ENCODE measurements around the gene CRB2.

CRB2 gene

GRCh38 chr9:123329329-123329955 is 26.6 kb upstream of the CRB2 start:
- DNase-seq, result no peak

DNA sequence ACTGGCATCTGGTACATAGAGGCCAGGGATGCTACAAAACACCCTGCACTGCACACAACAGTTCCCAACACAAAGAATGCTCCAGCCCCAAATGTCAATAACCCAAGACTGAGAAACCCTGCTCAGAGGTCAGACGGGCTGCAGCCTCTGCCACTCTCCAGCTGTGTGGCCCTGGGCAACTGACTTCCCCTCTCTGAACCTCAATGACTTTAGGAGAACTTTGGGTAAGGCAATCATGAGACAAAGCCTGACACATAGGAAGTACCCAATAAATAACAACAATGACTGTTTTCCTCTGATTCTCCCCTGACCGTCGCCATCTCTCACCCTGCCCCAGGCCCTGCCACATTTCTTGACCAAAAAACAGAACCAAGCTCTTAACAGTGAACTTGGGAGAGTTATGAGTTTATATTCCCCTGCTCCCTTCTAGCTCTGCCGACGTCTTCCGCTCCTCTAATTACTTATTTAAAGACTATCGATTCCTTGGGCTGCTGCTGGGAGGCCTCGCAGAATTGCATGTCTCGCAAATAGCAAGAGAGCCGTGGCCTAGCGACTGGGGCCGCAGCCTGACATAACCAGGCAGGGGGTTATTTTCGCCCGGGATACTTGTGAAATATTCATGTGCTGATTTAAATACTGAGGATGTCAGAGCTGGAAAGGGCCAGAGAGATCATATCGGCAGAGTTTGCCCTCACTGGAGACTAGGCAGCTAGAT is 24.5 kb upstream of the CRB2 start:
- DNase-seq, result no peak

GRCh38 chr9:123333058-123333669 is 22.8 kb upstream of the CRB2 start:
- peak; percentile 37 for DNase-seq

DNA sequence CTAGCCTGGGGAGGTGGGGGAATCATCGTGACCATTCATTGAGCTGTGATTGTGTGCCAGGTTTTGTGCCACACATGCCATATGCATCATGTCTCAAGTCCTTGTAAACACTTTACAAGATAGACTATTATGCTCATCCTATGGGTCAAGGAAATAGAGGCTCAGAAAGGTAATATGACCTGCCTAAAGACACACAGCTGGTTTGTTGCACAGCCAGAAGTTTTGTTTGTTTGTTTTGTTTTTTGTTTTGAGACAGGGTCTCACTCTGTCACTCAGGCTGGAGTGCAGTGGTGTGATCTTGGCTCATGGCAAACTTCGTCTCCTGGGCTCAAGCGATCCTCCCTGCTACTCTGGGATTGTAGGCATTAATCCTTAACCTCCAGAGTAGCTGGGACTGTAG is 21.4 kb upstream of the CRB2 start:
- no peak for DNase-seq

GRCh38 chr9:123335193-123335985 is 20.6 kb upstream of the CRB2 start:
- DNase-seq, result peak; percentile 26

DNA sequence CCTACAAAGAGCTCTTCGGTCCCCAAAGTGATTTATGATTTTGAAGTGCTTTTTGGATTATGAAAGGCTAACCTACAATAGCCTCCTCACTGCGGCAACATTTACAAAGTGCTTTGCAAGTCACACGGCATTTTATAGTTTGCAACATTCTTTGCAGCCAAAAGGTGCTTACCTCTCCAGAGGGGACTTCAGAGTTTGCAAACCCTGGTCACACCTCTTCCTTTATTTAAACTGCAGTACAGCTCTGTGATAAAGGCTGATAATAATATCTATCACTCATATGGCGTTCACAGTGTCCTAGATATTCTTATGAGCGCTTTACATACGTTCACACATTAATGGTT is 20.0 kb upstream of the CRB2 start:
- DNase-seq, result no peak

DNA sequence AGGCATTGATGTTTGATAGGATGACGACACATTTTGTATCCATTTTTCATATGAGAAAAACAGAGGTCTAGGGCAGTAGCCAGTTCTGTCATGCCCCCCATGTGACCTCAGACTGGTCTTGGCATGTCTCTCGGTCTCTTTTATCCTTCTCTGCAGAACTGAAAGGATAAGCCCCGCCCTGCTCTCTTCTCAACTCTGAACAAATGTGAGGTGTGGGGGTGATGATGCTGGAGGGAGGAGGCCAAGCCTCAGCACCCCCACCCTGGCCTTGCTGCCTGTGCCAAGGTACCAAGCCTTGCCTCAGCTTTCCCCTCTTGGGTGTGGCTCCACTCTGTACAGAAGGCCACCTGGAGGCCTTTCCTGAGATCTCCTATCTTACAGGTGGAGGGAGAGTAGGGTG is 19.5 kb upstream of the CRB2 start:
- no peak for DNase-seq

DNA sequence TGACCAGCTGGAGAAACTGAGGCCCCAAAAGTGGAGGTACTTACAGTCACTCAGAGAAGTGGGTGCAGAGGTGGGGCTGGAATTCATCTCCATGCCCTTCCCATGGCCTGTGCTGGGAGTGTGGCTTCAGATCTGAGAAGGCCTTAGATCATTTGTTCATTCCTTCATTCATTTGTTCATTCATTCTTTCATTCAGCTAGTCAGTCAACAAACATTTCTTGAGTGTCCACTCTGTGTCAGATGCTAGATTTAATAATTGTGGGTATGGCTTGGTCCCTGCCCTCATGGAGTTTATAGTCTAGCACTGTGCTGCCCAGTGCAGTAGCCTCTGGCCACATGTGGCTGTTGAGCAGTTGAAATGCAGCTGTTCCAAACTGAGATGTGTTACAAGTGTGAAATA is 19.0 kb upstream of the CRB2 start:
- DNase-seq, result no peak

- no peak for DNase-seq
These were observed 18.0 kb upstream of the CRB2 start for GRCh38 chr9:123337971-123338370.

DNA sequence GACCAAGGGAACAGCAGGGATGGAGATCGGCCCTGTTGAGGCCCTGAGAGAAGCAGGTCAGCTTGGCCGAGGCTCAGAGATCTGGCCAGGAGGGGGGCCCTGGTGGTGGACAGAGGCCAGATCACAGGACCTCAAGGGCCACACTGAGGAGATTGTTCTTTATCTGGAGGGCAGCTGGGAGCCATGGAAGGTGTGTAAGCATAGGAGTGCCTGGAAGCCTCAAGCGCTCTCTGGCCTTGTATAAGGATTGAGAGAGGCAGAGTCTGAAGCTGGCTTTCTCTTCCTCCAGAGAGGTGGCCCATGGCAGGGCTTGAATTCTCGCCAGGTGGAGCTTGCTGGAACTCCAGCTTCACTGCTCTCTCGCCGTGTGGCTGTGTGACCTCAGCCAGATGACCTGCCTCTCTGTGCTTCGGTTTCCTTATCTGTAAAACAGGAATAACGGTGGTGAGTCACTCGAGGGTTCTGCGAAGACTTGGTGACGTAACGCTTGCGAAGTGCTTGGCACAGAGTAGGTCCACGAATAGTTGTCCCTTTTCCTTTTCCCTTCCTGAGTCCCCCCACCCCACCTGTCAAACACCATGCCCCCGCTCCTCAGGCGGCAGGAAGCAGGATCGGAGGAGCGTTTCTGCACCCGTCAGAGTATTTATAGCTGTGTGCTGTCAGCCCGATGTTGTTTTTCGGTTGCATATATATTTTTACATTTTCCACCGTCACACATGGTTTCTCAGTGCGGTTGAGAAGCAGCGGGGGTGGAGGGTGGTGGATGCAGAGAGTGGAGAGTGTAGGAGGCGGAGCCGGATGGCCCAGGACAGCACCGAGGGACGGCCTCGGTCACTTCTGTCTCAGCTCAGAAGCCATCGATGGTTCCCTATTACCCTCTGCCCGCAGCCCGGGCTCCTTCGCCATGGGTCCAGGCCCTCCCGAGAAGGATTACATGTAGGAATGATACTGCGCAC is 17.0 kb upstream of the CRB2 start:
- no peak for DNase-seq

GRCh38 chr9:123339666-123340510 is 16.1 kb upstream of the CRB2 start:
- no peak for DNase-seq

DNA sequence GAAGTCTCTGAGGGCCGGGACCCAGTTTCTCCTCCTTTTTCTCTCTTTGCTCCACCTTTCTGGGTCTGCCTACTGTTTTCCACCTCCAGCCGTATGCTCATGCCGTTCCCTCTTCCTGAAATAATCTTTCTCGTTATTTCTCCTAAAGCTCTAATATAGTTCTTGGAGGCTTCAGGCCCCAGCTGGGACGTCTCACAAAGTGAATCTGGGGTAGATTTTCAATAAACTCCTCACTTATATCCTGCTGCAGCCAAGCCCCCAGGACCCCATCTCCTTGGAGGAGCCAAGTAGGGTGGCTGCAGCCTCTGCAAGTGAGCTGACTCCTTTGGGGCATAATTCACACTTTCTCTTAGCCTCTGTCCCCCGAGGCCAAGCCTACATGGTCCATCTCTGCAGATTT is 14.2 kb upstream of the CRB2 start:
- DNase-seq, result no peak

GRCh38 chr9:123342247-123342646 is 13.8 kb upstream of the CRB2 start:
- DNase-seq, result no peak

DNA sequence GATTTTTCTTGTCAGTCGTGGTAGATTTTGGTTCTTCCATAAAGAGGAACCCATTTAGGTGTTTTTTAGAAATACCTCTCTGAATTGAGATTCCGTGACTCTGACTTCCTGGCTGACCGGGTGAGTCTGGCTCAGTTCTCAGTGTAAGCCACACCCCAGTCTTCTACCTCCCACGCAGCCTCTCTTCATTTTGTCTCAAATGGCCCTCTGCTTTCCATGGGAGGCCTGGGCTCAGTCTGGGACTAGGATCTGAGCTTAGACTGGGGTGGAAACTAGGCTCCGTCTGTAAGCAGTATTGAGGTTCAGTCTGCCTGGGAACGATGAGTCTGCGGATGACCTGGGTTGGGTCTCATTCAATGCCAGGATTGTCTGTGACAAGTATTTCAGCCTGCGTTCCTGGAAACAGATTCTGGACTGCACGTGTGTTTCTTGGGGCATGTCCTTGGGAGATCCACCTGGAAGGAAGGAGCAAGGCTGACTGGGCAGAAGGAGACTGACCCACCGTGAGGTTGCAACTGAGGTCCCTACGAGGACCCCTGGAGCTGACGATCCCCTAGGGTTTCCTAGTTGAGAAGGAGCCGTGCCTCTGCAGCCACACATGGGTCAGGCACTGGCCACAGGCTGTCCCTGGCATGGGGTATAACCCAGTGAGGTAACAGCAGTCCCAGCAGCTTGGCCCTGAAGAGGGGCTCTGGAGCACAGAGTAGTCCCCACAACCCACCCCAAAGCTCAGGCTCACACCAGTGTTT is 12.4 kb upstream of the CRB2 start:
- DNase-seq, result no peak

- no peak for DNase-seq
These were observed 11.6 kb upstream of the CRB2 start for GRCh38 chr9:123344192-123344949.

DNA sequence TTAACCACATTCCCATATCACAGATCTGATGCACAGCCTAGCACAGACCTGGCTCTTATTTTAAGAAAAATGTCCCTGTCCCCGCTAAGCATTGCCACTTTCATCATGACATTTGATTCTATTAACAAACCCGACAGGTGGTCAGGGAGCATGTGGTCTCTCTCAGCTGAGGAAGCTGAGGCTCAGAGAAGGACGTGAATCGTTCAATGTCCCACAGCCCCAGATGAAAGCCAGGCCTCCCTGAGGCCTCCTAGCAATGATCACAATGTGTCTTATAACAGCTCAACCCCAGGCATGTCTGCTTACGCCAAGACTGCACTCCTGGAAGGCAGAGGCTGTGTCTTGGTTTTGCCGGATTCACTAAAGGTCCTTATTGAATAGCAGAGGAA is 10.4 kb upstream of the CRB2 start:
- no peak for DNase-seq

- DNase-seq, result no peak
These were observed 10.0 kb upstream of the CRB2 start for GRCh38 chr9:123346026-123346425.

GRCh38 chr9:123346826-123347225 is 9.2 kb upstream of the CRB2 start:
- no peak for DNase-seq

DNA sequence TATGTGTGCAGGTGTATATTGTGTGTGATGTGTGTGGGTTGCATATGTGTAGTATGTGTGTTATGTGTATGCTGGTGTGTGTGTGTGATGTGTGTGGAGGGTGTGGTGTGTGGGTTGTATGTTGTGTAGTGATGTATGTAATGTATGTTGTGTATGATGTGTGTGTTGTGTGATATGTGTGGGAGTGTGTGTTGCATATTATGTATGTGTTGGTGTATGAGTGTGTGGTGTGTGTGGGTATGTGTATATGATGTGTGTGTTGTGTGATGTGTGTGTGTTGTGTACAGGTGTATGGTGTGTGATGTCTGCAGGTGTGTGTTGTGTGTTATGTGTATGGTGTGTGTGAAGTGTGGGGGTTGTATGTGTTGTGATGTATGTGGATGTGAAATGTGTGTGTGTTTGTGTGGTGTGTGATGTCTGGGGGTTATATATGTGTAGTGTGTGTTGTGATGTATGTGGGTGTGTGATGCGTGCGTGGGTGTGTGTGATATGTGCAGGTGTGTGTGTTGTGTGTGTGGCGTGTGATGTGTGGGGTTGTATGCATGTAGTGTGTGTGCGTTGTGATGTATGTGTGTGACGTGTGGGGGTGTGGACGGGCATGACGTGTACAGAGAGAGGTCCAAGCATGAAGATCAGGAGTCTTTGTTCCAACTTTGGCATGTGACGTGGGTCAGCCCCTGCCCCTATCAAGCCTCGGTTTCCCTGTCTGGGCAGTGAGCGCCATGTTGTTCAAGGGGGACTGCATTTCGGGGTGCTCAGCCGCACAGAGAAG is 8.5 kb upstream of the CRB2 start:
- no peak for DNase-seq

Measured in T1000 (cell line).